Hair follicle dermal papilla cell (primary cell): ENCODE data around the gene ACBD7. TPM values are rescaled to one million over a fixed set of nuclear protein-coding genes. Genes with fewer than 3 reads are reported as not detected.

ENCODE experiments used
- total RNA-seq: library from RNA; depleted of rRNA; stranded (reverse); fragments of >200 nt; gene quantifications from 2 replicates; pipeline ENCODE4 v1.2.3, GENCODE V29; 2012

The ACBD7 gene
- total RNA-seq = 0.32 TPM in 1 of 2 replicates, not detected in the other

DNA sequence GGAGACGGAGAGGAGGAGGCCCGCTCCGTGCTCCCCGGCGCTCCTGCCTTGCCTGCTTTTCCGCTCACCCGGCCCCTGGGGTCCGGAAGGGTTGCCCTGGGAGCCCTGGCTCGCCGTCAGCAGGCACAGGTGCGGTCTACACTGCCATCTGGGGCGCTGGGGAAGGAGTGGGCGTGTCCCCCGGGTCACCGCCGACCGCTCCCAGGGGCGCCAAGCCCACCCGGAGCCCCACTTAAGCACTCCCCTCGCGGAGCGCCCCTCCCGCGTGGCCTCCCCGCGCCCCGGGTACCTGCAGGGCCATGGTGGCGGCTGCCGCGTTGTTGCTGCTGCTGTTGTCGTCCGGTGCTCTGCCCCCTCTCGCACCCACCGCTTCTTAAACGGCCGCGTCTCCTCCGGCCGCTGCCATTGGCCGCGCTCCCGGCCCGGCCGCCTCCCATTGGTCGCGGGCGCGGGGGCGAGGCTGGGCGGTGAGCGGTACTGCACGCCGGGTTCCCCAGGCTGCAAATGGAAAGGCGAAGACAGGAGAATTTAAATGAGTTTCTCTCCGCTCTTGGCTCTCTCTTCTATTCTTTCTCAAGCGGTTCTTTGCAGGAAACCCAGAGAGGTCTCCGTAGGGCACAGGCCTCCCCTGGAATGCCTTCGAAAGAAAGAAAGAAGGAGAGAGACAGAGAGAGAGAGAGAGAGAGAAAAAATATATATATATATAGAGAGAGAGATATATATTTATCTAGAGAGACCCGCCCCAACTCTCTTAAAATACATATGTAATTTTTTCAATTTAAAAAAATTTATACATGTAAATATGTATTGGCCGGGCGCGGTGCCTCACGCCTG lies at the start of gene ACBD7:
TSS of gene ACBD7 (minus strand) at position 349 of the 834 bp plus-strand sequence. CDS start at position 301, 48 bp downstream.

DNA sequence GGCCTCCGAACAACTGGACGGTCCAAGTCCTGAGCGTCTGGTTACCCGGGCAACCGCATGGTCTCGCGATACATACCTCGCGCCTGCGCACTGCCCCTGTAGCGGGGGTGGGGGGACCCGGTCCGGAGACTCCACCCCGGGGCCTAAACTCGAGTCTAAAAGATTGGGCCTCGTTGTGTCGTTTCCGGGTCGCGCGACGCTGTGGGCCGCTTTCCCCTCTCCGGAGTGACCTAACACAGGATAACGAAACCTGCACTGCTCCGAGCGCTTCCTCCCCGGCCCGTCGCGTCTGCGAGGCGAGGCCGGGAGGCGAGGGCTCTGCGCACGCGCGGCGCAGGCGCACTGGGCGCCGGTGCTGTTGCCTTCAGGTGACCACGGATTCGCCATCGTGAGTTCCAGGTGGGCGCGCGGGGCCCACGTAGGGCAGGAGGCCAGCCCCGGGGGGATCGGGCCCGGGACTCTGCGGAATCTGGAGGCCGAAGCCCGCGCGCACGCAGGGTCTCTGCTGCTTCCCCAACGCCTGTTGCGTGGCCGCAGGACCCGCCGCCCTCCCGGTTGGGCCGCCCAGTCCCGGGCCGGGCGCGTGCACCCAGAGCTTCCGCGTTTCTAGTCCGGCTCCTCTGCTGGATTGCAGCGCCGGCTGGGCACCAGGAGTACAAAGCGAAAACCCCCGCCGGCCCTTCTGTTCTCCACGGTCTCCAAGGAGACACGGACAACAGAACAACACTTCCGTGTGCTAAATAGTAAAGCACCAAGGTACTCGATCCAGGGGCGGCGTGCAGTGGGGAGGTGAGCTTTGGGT lies 8.6 kb upstream of the ACBD7 start, which contains the start of gene RPP38:
TSS of gene RPP38 (plus strand) at position 345 of the 802 bp plus-strand sequence. CDS start 5,960 bp downstream, outside the sequence.

DNA sequence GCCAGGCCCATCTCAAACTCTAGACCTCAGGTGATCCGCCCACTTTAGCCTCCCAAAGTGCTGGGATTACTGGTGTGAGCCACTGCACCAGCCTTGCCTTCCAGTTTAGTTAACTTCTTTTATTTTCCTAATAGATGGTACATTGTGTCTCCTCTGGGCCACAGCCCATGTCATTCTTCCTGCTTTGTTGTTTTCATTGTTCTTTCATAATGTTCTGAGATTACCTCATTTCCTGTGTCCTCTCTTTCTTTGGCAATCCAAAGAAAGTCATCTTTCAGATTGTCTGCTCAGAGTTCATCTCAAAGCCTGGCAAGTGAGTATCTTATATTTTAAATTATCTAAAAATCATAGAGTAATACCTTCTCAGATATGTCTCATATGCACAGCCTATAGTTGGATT lies 44.9 kb downstream of the ACBD7 start, which contains the start of gene OLAH:
TSS of gene OLAH (plus strand) at position 270 of the 400 bp plus-strand sequence. CDS start 3,346 bp downstream, outside the sequence.

Other genes with a start within 250 kb of the ACBD7 start
- 6.8 and 8.6 TPM in 2 replicates for gene SUV39H2, start 209.9 kb downstream of the ACBD7 start, total RNA-seq
- gene DCLRE1C, start 134.7 kb downstream of the ACBD7 start, total RNA-seq = 15.1 and 18.6 TPM in 2 replicates
- gene MEIG1, start 129.4 kb downstream of the ACBD7 start, total RNA-seq = not detected in 2 replicates
- gene OLAH, start 44.8 kb downstream of the ACBD7 start, total RNA-seq = not detected in 2 replicates
- 11.7 and 13.0 TPM in 2 replicates for gene RPP38, start 8.6 kb upstream of the ACBD7 start, total RNA-seq
- 20.6 and 20.8 TPM in 2 replicates for gene NMT2, start 79.9 kb upstream of the ACBD7 start, total RNA-seq